T-helper 22 cell (primary cell): ENCODE measurements around the gene METTL14.
"Not testable (repeated sequence)": the region's sequence is repeated elsewhere in the genome, so short reads cannot be mapped to it uniquely, and the experiment has no call there.

Experiments
- DNase-seq: peaks from one replicate; pipeline ENCODE4 v3.0.0-alpha.2; 2020; ENCODE audit warnings: low read depth

Gene METTL14

DNA sequence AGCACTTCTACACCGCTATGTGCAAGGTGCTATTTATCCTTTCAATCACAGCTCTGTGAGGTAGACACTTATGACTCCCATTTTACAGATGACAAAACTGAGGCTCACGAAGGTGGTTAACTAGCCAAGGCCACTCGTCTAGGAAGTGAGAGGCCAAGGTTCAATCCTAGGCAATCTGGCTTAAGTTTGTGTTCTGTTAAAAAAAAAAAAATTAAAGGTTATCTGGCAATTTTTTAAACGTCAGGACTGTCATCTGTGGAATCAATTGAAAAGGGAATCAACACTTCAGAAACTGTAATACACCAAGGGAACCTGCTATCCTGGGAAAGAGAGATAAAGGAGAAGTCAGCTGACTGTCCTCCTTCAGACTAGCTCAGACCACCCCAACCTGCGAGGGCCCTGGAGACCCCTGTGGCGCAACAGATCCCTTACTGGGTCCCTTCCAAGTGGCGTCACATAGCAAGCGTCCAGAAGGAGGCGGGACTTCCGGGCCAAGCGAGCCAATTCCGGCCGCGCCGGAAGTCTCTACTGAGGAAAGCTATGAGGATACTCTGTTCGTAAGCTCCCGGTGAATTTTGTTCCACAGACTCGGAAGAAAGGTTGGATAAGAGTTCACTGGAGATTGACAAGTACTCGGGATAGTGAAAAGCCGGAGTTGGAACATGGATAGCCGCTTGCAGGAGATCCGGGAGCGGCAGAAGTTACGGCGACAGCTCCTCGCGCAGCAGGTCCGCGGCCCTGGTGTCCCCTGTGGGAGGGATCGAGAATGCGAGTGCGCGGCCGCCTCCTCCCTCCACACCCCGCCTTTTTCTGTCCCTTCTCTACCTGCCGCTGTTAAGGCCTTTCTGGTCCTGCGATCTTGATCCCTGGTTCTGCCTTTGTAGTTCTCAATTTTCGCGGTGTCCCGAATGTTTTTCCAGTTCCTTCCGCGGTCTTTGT is at the start of gene METTL14:
TSS of gene METTL14 (plus strand) at position 520 of the 939 bp plus-strand sequence. CDS start at position 663, 143 bp downstream.
- DNase-seq: peak; percentile 69

GRCh38 chr4:118636126-118636525 is 49.1 kb upstream of the METTL14 start:
- not testable (repeated sequence) for DNase-seq

- DNase-seq: not testable (repeated sequence)
Observed at GRCh38 chr4:118664665-118665064, 20.5 kb upstream of the METTL14 start.

DNA sequence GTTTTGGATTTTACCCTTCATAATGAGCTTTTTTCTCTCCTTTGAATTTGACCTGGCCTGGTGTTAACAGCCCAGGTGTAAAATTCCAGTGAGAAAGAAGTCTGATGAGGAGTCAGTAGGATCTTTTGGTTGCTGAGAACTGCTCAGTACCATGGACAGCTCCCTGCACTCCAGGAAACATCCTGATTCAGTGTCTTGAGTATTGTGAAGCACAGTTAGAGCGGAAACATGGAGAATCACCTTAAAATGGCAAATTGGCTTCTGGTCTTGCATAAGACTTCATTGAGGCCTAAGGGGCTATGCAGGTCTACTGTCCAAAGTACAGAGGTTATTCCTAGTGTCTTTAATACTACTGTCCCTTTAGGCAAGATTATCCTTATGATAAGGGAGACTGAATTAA is 16.0 kb upstream of the METTL14 start:
- not testable (repeated sequence) for DNase-seq

GRCh38 chr4:118670968-118671367 is 14.2 kb upstream of the METTL14 start:
- DNase-seq: not testable (repeated sequence)

DNA sequence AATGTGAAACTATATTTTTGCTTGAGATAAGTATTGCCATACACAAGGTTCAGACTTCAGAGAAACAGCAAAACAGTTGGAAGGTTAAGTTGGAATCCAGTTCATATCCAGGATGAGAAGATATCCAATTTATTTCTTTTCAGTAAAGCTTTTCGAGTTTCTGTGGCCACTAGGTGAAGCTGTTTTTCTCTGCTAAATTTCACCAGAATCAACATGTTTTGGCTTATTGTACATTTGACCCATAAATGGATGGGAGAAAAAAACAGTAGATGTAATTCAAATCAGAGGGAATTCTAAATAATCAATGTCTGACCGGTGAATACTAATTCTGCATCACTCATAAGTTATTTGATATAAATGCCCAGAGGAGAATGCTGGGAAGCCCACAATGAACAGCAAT is 9.1 kb upstream of the METTL14 start:
- DNase-seq: no peak

GRCh38 chr4:118680808-118681207 is 4.4 kb upstream of the METTL14 start:
- DNase-seq: no peak

- DNase-seq: no peak
Observed at GRCh38 chr4:118682928-118683327, 2.3 kb upstream of the METTL14 start.

DNA sequence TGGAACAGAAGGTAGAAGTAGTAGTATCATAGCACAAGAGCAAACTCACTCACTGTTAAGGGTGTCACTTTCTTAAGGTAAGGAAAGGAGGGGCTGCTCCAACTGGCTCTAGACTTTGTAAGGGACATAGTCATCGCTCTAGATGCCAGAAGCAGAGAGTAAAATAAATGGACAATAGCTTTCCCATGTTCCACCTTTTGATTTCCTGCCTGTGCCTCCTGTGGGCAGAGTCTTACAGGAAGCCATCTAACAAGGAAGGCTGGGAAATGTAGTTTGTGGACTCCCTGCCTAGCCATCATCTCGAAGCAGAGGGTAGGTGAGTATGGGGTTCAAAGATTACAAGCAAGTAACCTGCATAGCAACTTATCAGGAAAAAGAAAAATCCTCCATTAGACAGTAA is 1.7 kb upstream of the METTL14 start:
- DNase-seq: no peak

DNA sequence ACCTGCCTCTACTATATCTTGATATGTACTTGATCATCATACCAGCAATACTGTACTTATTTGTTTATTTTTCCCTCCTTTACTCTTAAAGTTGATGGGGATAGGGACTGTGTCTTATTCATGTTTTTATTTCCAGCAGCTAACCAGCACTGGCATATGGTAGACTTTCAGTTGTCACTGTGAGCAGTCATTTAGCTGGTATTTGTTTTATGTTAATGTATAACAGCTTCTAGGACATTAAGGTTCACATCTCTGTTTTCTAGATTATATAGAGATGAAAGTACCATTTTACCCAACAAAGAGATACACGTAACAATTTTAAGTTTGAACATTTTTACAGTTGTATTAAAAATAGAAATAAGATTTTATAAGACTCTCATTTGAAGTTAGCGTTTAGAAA is 17.9 kb downstream of the METTL14 start:
- no peak for DNase-seq

- DNase-seq: no peak
Observed at GRCh38 chr4:118711052-118711451, 25.9 kb downstream of the METTL14 start.

DNA sequence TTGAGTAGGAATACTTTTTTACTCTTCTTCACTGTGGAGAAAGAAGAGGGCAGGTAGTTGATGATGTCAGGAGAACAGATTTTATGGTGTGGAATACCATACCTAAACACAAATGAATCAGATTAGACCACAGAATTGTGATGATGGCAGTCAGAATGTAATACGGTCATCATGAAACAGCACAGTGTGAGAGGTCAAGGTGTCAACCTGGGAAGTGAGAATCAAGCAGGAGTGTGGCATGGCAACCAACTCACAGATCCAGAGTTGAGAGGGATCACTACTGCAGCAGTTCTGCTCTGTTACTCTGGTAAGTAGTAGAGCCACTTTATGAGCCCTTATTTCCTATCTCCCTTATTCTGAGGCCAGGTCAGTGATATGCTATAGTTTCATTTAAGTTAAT is 27.7 kb downstream of the METTL14 start:
- no peak for DNase-seq

- DNase-seq: no peak
Observed at GRCh38 chr4:118714682-118715081, 29.5 kb downstream of the METTL14 start.

DNA sequence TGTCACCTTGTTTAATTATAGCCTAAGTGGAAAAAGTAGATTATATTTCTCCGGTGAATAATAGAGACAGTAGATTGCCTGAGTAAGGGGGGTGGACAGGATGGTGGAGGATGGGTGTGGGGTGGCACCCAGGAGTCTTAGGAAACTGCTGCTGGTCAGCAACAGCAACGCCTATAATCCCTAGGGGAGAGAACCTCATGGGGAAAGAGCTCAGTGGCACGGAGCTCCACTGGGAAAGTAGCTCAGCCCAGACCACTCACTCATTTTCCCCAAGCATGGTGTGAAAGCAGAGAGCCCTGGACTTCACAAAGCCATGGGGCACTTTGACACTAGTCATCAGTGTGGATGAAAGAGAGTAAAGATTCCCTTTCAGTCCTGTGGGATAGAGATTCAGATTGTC is 31.1 kb downstream of the METTL14 start:
- DNase-seq: no peak

- no peak for DNase-seq
Observed at GRCh38 chr4:118718511-118719170, 33.4 kb downstream of the METTL14 start.

DNA sequence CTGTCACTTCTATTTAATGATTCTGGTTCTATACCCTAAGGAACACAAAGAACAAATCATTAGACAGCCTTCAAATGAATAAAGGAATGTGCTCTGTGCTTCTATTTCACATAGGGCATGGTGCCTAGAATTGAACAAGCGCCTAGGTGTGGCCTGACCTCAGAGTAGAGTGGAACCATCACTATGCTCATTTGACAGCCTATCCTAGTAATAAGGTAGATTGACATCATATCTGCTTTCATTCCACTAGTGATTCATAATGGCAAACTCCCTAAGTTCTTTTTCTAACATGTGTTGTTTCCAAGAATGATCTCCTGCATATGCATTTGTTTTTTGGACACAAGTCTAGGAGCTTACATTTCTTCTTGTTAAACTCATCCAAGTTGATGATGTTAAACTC is 36.6 kb downstream of the METTL14 start:
- no peak for DNase-seq

DNA sequence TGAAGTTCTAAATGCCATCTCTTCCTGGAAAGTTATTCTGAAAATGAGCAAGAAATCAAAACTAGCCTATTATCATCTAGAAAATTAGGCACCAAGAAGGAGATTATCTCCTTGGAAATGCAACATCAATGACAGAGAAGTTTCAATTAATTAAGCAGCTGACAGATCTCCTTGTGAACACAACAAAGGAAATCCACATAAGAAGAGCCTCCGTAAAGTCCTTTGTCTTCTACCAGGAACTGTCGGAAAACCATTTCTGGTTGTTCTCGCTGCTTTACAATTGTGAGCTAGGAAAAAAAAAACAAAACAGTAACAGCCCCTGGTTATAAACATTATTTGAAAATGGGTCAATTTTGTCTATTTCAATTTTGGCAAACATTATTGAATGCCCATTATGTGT is 38.2 kb downstream of the METTL14 start:
- no peak for DNase-seq

GRCh38 chr4:118727360-118727759 is 42.2 kb downstream of the METTL14 start:
- DNase-seq: no peak

GRCh38 chr4:118729287-118730286 is 44.4 kb downstream of the METTL14 start:
- DNase-seq: no peak

DNA sequence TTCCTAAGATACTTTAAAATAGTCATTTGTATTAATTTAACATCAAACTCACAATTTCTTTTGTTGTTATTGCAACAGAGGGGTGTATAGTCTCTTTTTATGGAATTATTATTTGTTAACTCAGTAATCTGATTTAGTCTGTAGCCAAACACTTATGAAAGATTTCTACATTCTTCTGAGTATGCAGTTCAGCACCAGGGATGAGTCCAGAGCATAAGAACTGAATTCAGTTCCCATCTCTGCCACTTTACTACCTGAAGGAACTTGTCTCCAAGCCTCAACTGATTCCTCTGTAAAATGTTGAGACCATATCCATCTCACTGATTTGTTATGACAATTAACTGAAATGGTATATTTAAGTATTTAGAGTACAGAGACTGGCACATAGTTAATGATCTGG is 45.5 kb downstream of the METTL14 start:
- no peak for DNase-seq

DNA sequence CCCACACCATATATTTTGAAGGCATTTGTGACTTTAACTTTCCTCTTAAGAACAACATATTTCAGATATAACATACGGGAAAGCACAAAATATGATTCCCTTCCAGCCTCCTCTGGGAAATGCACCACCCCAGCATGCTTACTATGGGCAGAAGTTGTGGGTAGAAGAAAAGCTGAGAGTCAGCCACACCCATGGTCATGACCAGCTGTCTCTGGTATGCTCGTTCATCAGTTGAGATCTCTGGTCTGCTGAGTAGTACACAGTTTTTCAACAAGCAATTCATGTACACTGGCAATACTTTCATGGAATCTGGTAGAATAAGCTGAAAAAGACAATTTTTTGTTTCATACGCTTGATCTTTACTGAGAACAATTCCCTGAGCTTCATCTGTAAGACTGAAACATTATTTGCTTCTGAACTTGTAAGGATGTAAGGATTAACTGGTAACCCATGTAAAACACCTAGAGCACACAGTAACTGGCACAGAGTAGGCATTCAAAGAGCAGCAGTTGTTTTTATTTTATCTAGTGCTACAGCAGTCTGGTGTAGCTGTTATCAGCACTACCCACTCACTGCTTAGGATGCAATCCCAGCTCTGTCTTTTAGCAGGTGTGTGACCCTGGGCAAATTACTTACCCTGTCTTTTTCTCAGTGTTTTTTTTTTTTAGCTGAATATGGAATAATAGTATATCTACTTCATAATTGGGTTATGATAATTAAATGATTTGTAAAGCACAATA is 47.6 kb downstream of the METTL14 start:
- DNase-seq: no peak
